Hypothalamus (tissue), 51 donors: ENCODE results near the gene EDA.

Source experiments
- DNase-seq, 51 donors: peaks; one replicate each; lab custom pipeline; 2025; lab: John Stamatoyannopoulos, UW

The EDA gene

GRCh38 chrX:69615779-69616456 is at the start of gene EDA:
TSS of gene EDA (plus strand) at chrX:69616113.
- DNase-seq = peak in 50 of 51 donors; percentile 1 to 88 (median 73)

- DNase-seq = no peak
Measured at GRCh38 chrX:69568828-69569227, 47.1 kb upstream of the EDA start.

- DNase-seq = no peak
Measured at GRCh38 chrX:69597399-69597798, 18.5 kb upstream of the EDA start.

GRCh38 chrX:69600182-69600581 is 15.7 kb upstream of the EDA start:
- no peak for DNase-seq

GRCh38 chrX:69603566-69604194 is 12.2 kb upstream of the EDA start:
- no peak for DNase-seq

GRCh38 chrX:69605521-69605920 is 10.4 kb upstream of the EDA start:
- no peak for DNase-seq

- no peak for DNase-seq
Measured at GRCh38 chrX:69607616-69608015, 8.3 kb upstream of the EDA start.

GRCh38 chrX:69613946-69614345 is 2.0 kb upstream of the EDA start:
- no peak for DNase-seq

GRCh38 chrX:69614886-69615285 is 1.0 kb upstream of the EDA start:
- peak in 1 of 51 donors; percentile 15 for DNase-seq

- peak in 9 of 51 donors; percentile 0 to 34 (median 4) for DNase-seq
Measured at GRCh38 chrX:69615342-69615741, 571 bp upstream of the EDA start.

GRCh38 chrX:69616457-69617203 is 717 bp downstream of the EDA start:
- peak in 12 of 51 donors; percentile 0 to 21 (median 6) for DNase-seq

GRCh38 chrX:69618803-69619202 is 2.9 kb downstream of the EDA start:
- peak in 14 of 51 donors; percentile 0 to 13 (median 2) for DNase-seq

GRCh38 chrX:69626129-69626528 is 10.2 kb downstream of the EDA start:
- DNase-seq = no peak

- no peak for DNase-seq
Measured at GRCh38 chrX:69627744-69628143, 11.8 kb downstream of the EDA start.

GRCh38 chrX:69630147-69630546 is 14.2 kb downstream of the EDA start:
- no peak for DNase-seq

GRCh38 chrX:69664693-69665092 is 48.8 kb downstream of the EDA start:
- no peak for DNase-seq

GRCh38 chrX:69670001-69670555 is 54.2 kb downstream of the EDA start:
- DNase-seq = no peak

GRCh38 chrX:69674891-69675290 is 59.0 kb downstream of the EDA start:
- no peak for DNase-seq

GRCh38 chrX:69705818-69706217 is 89.9 kb downstream of the EDA start:
- no peak for DNase-seq

GRCh38 chrX:69718102-69718501 is 102.2 kb downstream of the EDA start:
- no peak for DNase-seq

- no peak for DNase-seq
Measured at GRCh38 chrX:69724307-69724706, 108.4 kb downstream of the EDA start.
